ENCODE measurements around the gene SP2. TPM values are rescaled to one million over a fixed set of nuclear protein-coding genes. Genes with fewer than 3 reads are reported as not detected.

The SP2 gene
- total RNA-seq, 4 donors from 2014 or later = 8.6 to 29.7 (median 16.6) TPM

GRCh38 chr17:47882695-47883588 is 13.1 kb upstream of the SP2 start:
- peak overlapping the region in 3 of 4 donors; percentile 45 to 98 (median 93) for H3K27ac ChIP-seq
- DNase-seq = peak in 2 of 3 donors; percentile 62 to 68
- H3K27me3 ChIP-seq = no peaks in the 10 kb centered on the region
- no peaks in the 10 kb centered on the region for H3K36me3 ChIP-seq
- peaks cover 0 to 53% (median 8%) of the 10 kb centered on the region in 4 donors for H3K4me1 ChIP-seq
- no peaks in the 10 kb centered on the region for H3K9me3 ChIP-seq
- TF ChIP-seq POLR2A (IDR thresholded peaks at IDR 0.05) = peak in 1 of 2 donors; percentile 26
- TF ChIP-seq, protein P1, sequence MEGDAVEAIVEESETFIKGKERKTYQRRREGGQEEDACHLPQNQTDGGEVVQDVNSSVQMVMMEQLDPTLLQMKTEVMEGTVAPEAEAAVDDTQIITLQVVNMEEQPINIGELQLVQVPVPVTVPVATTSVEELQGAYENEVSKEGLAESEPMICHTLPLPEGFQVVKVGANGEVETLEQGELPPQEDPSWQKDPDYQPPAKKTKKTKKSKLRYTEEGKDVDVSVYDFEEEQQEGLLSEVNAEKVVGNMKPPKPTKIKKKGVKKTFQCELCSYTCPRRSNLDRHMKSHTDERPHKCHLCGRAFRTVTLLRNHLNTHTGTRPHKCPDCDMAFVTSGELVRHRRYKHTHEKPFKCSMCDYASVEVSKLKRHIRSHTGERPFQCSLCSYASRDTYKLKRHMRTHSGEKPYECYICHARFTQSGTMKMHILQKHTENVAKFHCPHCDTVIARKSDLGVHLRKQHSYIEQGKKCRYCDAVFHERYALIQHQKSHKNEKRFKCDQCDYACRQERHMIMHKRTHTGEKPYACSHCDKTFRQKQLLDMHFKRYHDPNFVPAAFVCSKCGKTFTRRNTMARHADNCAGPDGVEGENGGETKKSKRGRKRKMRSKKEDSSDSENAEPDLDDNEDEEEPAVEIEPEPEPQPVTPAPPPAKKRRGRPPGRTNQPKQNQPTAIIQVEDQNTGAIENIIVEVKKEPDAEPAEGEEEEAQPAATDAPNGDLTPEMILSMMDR (IDR thresholded peaks at IDR 0.05) = no peak
- H3K4me3 ChIP-seq = no peak overlapping the region

DNA sequence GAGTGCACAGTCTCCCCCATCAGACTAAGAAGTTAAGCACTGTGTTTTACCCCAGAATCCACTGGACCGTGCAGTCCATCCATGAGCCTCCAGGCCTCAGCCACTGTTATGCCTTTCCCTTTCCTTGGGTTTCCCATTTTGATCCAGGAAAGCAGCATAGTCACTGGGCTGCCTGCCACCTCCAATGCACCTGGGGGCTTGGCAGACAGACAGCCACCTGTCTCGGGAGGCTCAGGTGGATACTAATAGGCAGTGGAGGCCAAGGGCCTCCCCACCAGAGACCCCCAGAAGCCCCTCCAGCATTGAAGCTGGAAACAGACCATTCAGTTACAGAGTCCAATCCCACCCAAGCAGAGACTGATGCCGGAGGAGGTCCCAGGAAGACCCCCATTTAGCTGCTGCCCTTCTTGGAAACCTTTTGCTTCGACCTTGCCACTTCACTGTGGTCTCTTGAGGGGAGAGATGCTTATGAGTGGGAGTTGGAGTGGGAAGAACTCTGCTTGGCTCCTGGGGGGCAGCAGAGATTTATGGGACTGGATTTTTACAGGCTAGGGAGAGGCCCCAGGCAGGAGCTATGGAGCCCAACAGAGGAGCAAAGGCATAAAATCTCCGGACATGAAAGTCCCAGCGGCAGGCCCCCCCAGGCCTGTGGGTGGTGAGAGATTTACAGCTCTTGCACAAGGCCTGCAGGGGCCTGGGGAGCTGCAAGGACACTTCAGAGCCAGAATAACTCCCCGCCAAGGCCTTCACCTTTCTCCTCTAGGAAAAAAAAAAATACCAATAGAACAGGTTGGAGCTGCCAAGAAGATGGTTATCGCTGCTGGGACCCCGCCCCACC is 12.2 kb upstream of the SP2 start:
- no peaks in the 10 kb centered on the region for H3K27me3 ChIP-seq
- TF ChIP-seq POLR2A (IDR thresholded peaks at IDR 0.05) = no peak
- TF ChIP-seq, protein P1 (IDR thresholded peaks at IDR 0.05) = no peak
- H3K27ac ChIP-seq = peak overlapping the region in 3 of 4 donors; percentile 45 to 98 (median 93)
- H3K4me3 ChIP-seq = no peak overlapping the region
- H3K4me1 ChIP-seq = peaks cover 0 to 53% (median 8%) of the 10 kb centered on the region in 4 donors
- DNase-seq = peak in 2 of 3 donors; percentile 80 to 82
- no peaks in the 10 kb centered on the region for H3K9me3 ChIP-seq
- no peaks in the 10 kb centered on the region for H3K36me3 ChIP-seq

DNA sequence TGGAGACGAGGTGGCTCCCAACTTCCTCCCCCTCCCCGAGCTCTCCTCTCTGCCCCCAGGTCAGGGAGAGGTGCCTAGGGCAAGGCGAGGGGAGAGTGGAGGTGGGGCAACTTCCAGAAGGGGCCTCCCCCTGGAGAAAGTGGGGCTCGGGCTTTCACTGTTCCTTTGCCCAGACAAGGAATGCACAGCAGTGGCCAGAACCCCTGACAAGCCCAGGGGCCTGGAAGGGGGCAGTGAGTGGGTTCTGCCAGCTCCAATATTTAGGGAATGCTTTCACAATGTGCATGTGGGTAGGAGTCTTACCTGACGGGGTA is 11.7 kb upstream of the SP2 start:
- no peak for DNase-seq
- Histone ChIP-seq H3K27ac (peak overlapping the region in 3 of 4 donors; percentile 71 to 98 (median 93)), H3K4me1 (peaks cover 0 to 53% (median 8%) of the 10 kb centered on the region in 4 donors), H3K9me3 (no peaks in the 10 kb centered on the region), H3K27me3 (no peaks in the 10 kb centered on the region), H3K36me3 (no peaks in the 10 kb centered on the region), H3K4me3 (peak overlapping the region in 1 of 4 donors; percentile 3)
- TF ChIP-seq, protein P1 (IDR thresholded peaks at IDR 0.05) = no peak
- TF ChIP-seq POLR2A (IDR thresholded peaks at IDR 0.05) = no peak

DNA sequence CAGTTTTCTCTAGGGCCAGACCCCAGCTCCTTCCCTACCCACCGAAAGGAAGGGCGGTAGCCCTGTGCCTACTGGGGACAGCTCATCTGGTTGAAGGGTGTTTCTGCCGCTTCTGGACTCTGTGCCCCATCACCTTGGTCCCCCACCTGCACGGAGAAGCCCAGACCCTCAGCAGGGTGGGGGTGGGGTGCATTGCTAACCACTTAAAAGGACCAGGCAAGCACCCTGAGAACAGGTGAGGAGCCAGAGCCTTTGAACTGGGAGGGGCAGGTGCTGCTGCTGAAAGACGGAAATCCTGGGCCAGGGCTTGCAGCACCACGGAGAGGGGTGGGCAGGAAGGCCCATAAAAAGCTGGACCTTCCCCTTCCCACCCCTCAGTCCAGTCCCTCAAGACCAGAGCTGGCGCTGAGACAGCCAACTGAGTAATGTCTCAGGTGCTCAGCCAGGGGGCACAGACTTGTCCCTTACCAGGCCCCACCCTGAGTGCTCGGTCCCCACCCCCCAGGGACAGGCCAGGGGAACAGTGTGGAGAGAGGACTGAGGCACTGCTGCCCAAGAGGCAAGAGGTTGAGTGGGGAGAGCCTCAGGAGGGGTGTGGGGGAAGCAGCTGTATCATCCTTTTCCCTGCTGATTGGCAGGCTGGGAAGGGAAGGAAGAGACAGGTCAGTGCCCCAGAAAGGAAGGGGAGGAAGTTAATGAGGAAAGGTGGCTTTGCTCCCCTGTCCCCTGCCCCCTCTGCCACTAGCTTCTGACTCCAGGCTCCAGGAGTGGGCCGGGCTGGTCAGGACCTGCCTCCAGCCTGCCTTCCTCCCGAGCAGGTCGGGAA is 10.9 kb upstream of the SP2 start:
- Histone ChIP-seq H3K27me3 (no peaks in the 10 kb centered on the region), H3K9me3 (no peaks in the 10 kb centered on the region), H3K27ac (peak overlapping the region in 3 of 4 donors; percentile 71 to 98 (median 93)), H3K36me3 (no peaks in the 10 kb centered on the region), H3K4me1 (peaks cover 0 to 53% (median 8%) of the 10 kb centered on the region in 4 donors), H3K4me3 (peak overlapping the region in 2 of 4 donors; percentile 8 to 22)
- peak; percentile 33 to 55 for TF ChIP-seq POLR2A (IDR thresholded peaks at IDR 0.05)
- TF ChIP-seq, protein P1 (IDR thresholded peaks at IDR 0.05) = peak in 3 of 6 experiments; percentile 19 to 30 (median 22)
- peak in 2 of 3 donors; percentile 85 to 86 for DNase-seq

- H3K27me3 ChIP-seq = no peaks in the 10 kb centered on the region
- H3K36me3 ChIP-seq = no peaks in the 10 kb centered on the region
- H3K27ac ChIP-seq = no peak overlapping the region
- H3K9me3 ChIP-seq = no peaks in the 10 kb centered on the region
- peaks cover 0 to 29% (median 4%) of the 10 kb centered on the region in 4 donors for H3K4me1 ChIP-seq
- TF ChIP-seq, protein P1 (IDR thresholded peaks at IDR 0.05) = no peak
- TF ChIP-seq POLR2A (IDR thresholded peaks at IDR 0.05) = no peak
- no peak overlapping the region for H3K4me3 ChIP-seq
- DNase-seq = no peak
Observed at GRCh38 chr17:47888293-47888692, 7.7 kb upstream of the SP2 start.
